Cardiac fibroblast (primary cell): ENCODE results near the gene TECPR1.

Experiments
- DNase-seq, 2 donors: peaks; one replicate each; pipeline versions ENCODE4 v3.0.0 to v3.0.0-alpha.2; 2010; ENCODE audit warnings: low read depth in 2 of 2
- H3K4me3 ChIP-seq, 2 donors: replicated peaks in 1 of 2; 1 replicate in 1 of 2; 2 replicates in 1 of 2; pipeline ENCODE4 v1.5.1; 2011; ENCODE audit warnings: low read depth in 2 of 2, low read length in 2 of 2, mild to moderate bottlenecking in 2 of 2, moderate library complexity in 1 of 2
- CTCF ChIP-seq: IDR thresholded peaks from one replicate; pipeline ENCODE4 v1.5.1; 2011; ENCODE audit warnings: low read depth, mild to moderate bottlenecking, low read length, inconsistent platforms

Gene TECPR1

GRCh38 chr7:98284335-98285036, 32.5 kb upstream of the TECPR1 start:
- peak; percentile 77 to 86 for DNase-seq
- H3K4me3 ChIP-seq = peak overlapping the region; percentile 83 to 92
- no peak for TF ChIP-seq CTCF

- TF ChIP-seq CTCF = no peak
- peak overlapping the region; percentile 83 to 92 for H3K4me3 ChIP-seq
Measured at GRCh38 chr7:98283887-98284222, 31.8 kb upstream of the TECPR1 start.

GRCh38 chr7:98283127-98283886, 31.3 kb upstream of the TECPR1 start:
- no peak for TF ChIP-seq CTCF
- peak; percentile 67 to 86 for DNase-seq
- H3K4me3 ChIP-seq = peak overlapping the region; percentile 83 to 92

More at GRCh38 chr7:98283887-98284222, 31.8 kb upstream of the TECPR1 start:
- DNase-seq = no peak

- peak overlapping the region; percentile 83 to 92 for H3K4me3 ChIP-seq
- DNase-seq = peak in 1 of 2 donors; percentile 32
- no peak for TF ChIP-seq CTCF
Measured at GRCh38 chr7:98282703-98283102, 30.7 kb upstream of the TECPR1 start.

- no peak for DNase-seq
- peak overlapping the region; percentile 83 to 92 for H3K4me3 ChIP-seq
- TF ChIP-seq CTCF = no peak
Measured at GRCh38 chr7:98281757-98282606, 29.9 kb upstream of the TECPR1 start.
